ENCODE measurements around the gene EFCAB11. TPM values are rescaled to one million over a fixed set of nuclear protein-coding genes. Genes with fewer than 3 reads are reported as not detected.
A peak's percentile ranks its signal among the peaks of the same experiment; 100 is the strongest.

Gene EFCAB11
- total and polyA plus RNA-seq, 11 donors = 0.79 to 4.6 (median 3.3) TPM

GRCh38 chr14:89823743-89824142 is 130.8 kb downstream of the EFCAB11 start:
- H3K36me3 ChIP-seq = no peaks in the 10 kb centered on the region
- peaks cover 0 to 19% (median 10%) of the 10 kb centered on the region in 12 donors for H3K9me3 ChIP-seq
- no peaks in the 10 kb centered on the region for H3K27me3 ChIP-seq
- H3K4me1 ChIP-seq = no peaks in the 10 kb centered on the region
- no peak overlapping the region for H3K27ac ChIP-seq
- TF ChIP-seq POLR2A (IDR thresholded peaks at IDR 0.05) (no peak), CTCF (IDR thresholded peaks at IDR 0.05) (no peak)
- WGBS, 4 donors = 91 to 96% (median 95%) methylated on average over 2 of the region's 2 CpGs
- H3K4me3 ChIP-seq = no peak overlapping the region
- DNase-seq = no peak
- no peak for ATAC-seq
- intact Hi-C loops (cut with DNase I) = no loop called here

- TF ChIP-seq CTCF (IDR thresholded peaks at IDR 0.05) = no peak
- 84 to 93% (median 88%) methylated on average over 11 of the region's 11 CpGs for WGBS, 4 donors
- H3K4me3 ChIP-seq = peak overlapping the region in 6 of 12 donors; percentile 15 to 32 (median 23)
- no peaks in the 10 kb centered on the region for H3K27me3 ChIP-seq
- intact Hi-C loops (cut with DNase I) = no loop called here
- H3K4me1 ChIP-seq = no peaks in the 10 kb centered on the region
- H3K9me3 ChIP-seq = no peaks in the 10 kb centered on the region
- no peak overlapping the region for H3K27ac ChIP-seq
- no peaks in the 10 kb centered on the region for H3K36me3 ChIP-seq
- ATAC-seq = peak in 1 of 4 donors; percentile 28
- DNase-seq = no peak
Measured at GRCh38 chr14:89814126-89814525, 140.4 kb downstream of the EFCAB11 start.

GRCh38 chr14:89813617-89814031 is 140.9 kb downstream of the EFCAB11 start:
- ATAC-seq (peak in 2 of 4 donors; percentile 70 to 72), DNase-seq (no peak)
- H3K4me3 ChIP-seq = peak overlapping the region in 6 of 12 donors; percentile 15 to 32 (median 23)
- 26 to 37% (median 31%) methylated on average over 12 of the region's 12 CpGs for WGBS, 4 donors
- intact Hi-C loops (cut with DNase I) = no loop called here
- no peaks in the 10 kb centered on the region for H3K9me3 ChIP-seq
- TF ChIP-seq POLR2A (IDR thresholded peaks at IDR 0.05) (no peak), CTCF (IDR thresholded peaks at IDR 0.05) (no peak)
- H3K27ac ChIP-seq = no peak overlapping the region
- no peaks in the 10 kb centered on the region for H3K27me3 ChIP-seq
- H3K4me1 ChIP-seq = no peaks in the 10 kb centered on the region
- H3K36me3 ChIP-seq = no peaks in the 10 kb centered on the region

- Histone ChIP-seq H3K27ac (no peak overlapping the region), H3K27me3 (no peaks in the 10 kb centered on the region), H3K9me3 (no peaks in the 10 kb centered on the region), H3K4me3 (no peak overlapping the region), H3K4me1 (peaks cover 0 to 7% (median 0%) of the 10 kb centered on the region in 12 donors), H3K36me3 (no peaks in the 10 kb centered on the region)
- DNase-seq (no peak), ATAC-seq (no peak)
- intact Hi-C loops (cut with DNase I) = no loop called here
- TF ChIP-seq POLR2A (IDR thresholded peaks at IDR 0.05) = no peak
- TF ChIP-seq CTCF (IDR thresholded peaks at IDR 0.05) = no peak
- 89 to 90% (median 89%) methylated on average over 5 of the region's 5 CpGs for WGBS, 4 donors
Measured at GRCh38 chr14:89811954-89812575, 142.5 kb downstream of the EFCAB11 start.
